ENCODE data around the gene GPS2.

GPS2 gene

GRCh38 chr17:7279448-7279847 is 35.7 kb downstream of the GPS2 start:
- in situ Hi-C loops (cut with HindIII; ENCODE audit: low pct_unique_long_range_greater_than_20kb, low sequenced_read_pairs) = no loop called here

GRCh38 chr17:7266784-7267183 is 48.4 kb downstream of the GPS2 start:
- in situ Hi-C loops (cut with HindIII; ENCODE audit: low pct_unique_long_range_greater_than_20kb, low sequenced_read_pairs) = no loop called here
- no peak for DNase-seq (ENCODE audit: low read depth in 1 of 2, low spot score in 1 of 2)
- no peak for TF ChIP-seq JUND (IDR thresholded peaks at IDR 0.05; ENCODE audit: low read depth)

More at GRCh38 chr17:7279448-7279847, 35.7 kb downstream of the GPS2 start:
- no peak for DNase-seq (ENCODE audit: low read depth in 1 of 2, low spot score in 1 of 2)
- TF ChIP-seq JUND (IDR thresholded peaks at IDR 0.05; ENCODE audit: low read depth) = no peak

GRCh38 chr17:7263801-7264078 is 51.4 kb downstream of the GPS2 start:
- in situ Hi-C loops (cut with HindIII; ENCODE audit: low pct_unique_long_range_greater_than_20kb, low sequenced_read_pairs) = no loop called here
- no peak for TF ChIP-seq JUND (IDR thresholded peaks at IDR 0.05; ENCODE audit: low read depth)
- no peak for DNase-seq (ENCODE audit: low read depth in 1 of 2, low spot score in 1 of 2)

- peak; percentile 39 to 89 for DNase-seq (ENCODE audit: low read depth in 1 of 2, low spot score in 1 of 2)
- in situ Hi-C loops (cut with HindIII; ENCODE audit: low pct_unique_long_range_greater_than_20kb, low sequenced_read_pairs) = no loop called here
- no peak for TF ChIP-seq JUND (IDR thresholded peaks at IDR 0.05; ENCODE audit: low read depth)
Measured at GRCh38 chr17:7262935-7263800, 52.0 kb downstream of the GPS2 start.
